T-helper 2 cell treated with Interferon-gamma antibody and Interleukin-4, amounts not matched to agents 100 ng/mL and 5 ng/mL, for 36 hours (primary cell): ENCODE measurements around the gene RXRA. TPM values are rescaled to one million over a fixed set of nuclear protein-coding genes. Genes with fewer than 3 reads are reported as not detected.

Source experiments
- intact Hi-C: fragments of 100-400 bp; cut with micrococcal nuclease; formaldehyde crosslinking; loops from one replicate; pipeline ENCODE4 v1.15.1; 2023
- total RNA-seq: library from RNA; stranded (reverse); gene quantifications from 2 replicates; pipeline ENCODE4 v1.2.3, GENCODE V29; 2022

The RXRA gene
- total RNA-seq, 1 donor from 2014 or later = 6.6 TPM

GRCh38 chr9:134411440-134412297, 85.4 kb downstream of the RXRA start:
- intact Hi-C loops = no loop called here

GRCh38 chr9:134412298-134412711, 86.0 kb downstream of the RXRA start:
- intact Hi-C loops = no loop called here

DNA sequence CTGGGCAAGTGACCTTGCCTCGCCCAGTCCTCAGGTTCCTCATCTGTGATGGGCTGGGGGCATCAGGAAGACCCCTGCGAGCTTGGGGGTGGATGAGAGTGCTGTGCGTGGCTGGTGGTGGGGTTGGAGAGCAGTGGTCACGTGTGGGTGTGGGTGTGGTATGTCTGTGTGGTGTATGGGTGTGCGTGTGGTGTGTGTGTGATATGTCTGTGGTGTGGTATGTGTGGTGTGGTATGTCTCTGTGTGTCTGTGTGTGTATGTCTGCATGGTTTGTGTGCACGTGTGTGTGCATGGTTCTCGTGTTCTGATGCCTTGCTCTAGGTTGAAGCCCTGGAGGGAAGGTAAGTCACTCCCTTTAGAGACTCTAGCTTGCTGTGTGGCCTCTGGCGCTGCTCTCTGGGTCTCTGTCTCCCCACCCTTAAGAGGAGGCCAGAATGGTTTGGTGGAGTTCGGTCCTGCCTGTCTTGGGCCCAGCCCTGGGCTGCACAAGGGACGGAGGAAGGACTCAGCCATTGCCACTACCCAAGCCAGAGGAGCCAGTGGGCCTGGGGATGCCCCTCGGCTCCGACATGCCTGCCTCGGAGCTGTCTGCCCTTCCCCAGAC, 87.0 kb downstream of the RXRA start:
- intact Hi-C loops = no loop called here

DNA sequence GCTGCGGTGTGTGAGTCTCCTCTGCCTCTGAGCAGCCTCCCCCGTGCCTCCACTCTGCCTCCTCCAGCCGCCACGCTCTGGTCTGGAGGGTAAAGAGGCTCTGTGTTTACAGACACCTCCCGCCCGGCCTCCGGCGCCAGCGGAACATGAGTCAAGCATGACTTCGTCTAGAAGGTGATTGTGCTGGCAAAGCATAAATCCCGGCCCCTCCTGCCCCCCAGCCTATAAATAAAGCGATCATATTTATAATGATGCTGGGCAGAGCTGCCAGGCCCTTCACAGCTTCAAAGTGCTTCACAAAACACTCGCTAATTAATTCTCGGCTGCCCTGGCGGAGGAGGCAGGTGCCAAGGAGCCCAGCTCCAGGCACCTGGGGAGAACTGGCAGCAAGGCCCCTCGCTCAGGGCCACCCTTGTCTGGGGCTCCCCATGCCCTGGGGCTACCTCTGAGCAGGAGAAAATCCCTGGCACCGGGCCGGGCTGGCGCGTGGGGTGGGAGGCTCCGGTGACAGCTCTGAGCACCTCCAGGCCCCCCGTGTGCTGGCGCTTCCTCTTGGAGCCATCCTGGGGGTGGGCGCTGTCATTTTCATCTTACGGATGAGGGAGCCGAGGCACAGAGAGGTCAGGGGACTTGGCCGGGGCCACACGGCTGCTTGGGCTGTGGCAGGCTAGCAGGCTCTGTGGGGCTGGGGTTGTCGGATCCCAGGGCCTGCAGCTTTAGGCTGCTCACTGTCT, 87.8 kb downstream of the RXRA start:
- intact Hi-C loops = no loop called here

DNA sequence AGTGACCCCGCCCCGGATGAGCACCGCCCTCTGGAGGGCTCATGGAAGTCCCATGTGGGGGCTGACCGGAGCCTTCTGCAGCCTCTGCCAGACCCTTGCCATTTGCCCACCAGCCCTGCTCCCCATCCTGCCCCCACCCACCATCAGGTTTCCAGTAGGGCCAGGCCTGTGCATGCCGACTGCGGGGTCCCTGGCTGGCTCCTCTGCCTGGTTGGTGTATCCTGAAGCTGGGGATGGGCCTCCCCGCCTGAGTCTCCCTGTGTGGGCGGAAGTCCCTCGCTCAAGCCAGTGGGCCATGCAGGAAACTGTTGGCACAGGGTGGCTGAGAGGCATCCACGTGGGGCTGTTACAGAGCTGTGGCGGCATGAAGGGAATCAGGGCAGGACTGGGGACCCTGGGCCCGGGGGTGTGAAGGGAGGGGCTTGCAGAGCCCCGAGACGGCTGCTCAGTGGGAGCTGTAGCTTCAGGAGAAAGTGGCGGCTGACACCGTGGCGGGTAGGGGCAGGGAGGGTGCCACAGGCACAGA, 88.7 kb downstream of the RXRA start:
- intact Hi-C loops = no loop called here

- intact Hi-C loops = no loop called here
Observed at GRCh38 chr9:134416385-134417015, 90.2 kb downstream of the RXRA start.

- intact Hi-C loops = no loop called here
Observed at GRCh38 chr9:134418354-134418753, 92.1 kb downstream of the RXRA start.

DNA sequence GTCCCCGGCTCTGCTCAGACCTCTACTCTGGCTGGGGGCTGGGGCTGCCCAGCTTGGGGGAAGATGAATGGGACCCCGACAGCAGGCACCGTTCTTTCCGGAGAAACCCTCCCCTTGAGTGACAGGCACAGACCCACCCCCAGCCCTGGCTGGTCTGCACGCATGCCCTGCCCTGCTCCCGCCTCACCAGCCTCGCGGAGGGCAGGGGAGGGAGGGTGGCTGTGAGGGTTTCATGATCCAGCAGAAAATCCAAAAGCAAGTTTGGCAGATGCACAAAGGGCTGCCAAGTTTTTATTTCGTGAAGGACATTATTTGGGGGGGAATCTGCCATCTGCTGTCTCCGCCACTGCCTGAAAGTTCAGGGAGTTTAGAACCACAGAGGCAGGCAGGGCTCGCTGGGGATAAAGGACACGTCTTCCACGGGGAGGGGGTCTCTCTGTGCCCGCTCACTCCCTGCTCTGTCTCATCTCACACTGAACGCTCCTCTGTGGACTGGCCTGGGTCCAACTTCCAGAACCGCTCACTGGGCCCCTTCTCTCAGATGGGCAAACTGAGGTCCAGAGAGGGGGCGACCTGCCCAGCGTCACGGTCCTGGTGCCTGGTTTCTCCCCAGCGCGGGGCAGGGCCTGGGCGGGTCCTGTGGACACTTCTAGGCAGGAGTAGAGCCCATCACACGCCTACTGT, 92.9 kb downstream of the RXRA start:
- intact Hi-C loops = no loop called here

- intact Hi-C loops = no loop called here
Observed at GRCh38 chr9:134419684-134420076, 93.4 kb downstream of the RXRA start.

DNA sequence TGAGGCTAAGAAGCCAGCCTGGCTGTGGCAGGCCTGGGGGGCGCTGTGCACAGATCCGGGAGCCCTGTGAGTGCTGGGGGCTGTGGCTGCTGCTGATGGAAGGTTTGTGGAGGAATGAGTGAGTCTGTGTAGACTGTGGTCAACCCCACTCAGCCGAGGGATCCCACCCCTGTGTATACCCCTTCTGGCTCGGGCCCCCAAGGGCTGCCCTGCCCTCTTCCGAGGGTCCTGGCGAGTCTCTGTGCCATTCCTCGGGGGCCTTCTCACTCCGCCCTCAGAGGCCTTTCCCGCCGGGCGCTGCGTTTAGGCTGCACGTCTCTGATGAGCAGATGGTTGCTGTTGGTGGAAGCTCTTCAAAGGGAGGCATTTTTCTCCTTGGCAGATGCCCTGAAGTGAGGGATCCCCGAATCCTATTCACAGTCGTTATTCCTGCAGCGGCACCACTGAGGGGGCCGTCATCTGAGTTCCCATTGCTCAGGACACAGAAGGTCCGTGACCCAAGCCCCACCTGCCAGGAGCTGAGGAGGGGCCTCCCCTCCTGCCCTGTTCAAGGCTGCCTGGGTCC, 94.1 kb downstream of the RXRA start:
- intact Hi-C loops = no loop called here

- intact Hi-C loops = no loop called here
Observed at GRCh38 chr9:134420974-134421432, 94.7 kb downstream of the RXRA start.

DNA sequence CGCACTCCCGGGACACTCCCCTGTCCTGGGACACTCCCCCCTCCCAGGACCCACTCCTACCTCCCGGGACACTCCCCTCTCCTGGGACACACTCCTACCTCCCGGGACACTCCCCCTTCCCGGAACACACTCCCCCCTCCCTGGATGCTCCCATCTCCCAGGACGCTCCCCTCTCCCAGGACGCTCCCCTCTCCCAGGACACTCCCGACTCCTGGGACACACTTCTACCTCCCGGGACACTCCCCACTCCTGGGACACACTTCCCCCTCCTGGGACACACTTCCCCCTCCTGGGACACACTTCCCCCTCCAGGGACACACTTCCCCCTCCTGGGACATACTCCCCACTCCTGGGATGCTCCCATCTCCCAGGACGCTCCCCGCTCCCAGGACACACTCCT, 95.6 kb downstream of the RXRA start:
- intact Hi-C loops = no loop called here

- intact Hi-C loops = no loop called here
Observed at GRCh38 chr9:134422301-134423090, 96.2 kb downstream of the RXRA start.

- intact Hi-C loops = no loop called here
Observed at GRCh38 chr9:134423166-134423565, 96.9 kb downstream of the RXRA start.

DNA sequence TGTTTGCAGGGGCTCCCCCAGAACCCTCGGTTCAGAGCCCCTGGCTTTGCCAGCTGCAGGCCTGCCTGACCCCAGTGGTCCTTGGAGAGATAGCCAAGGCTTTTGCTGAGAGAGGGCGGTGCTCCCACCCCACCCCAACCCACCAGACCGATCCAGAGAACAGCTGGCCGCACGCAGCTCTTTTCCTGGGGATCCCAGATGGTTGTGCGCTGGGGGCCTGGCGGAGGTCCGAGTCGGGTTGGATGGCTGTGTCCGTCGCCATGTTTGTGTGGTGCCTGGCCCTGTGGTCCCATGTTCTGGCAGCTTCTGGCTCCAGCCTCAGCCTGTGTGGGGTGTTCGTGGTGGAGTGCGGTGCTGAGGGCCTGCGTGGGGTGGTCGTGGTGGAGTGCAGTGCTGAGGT, 97.5 kb downstream of the RXRA start:
- intact Hi-C loops = no loop called here

DNA sequence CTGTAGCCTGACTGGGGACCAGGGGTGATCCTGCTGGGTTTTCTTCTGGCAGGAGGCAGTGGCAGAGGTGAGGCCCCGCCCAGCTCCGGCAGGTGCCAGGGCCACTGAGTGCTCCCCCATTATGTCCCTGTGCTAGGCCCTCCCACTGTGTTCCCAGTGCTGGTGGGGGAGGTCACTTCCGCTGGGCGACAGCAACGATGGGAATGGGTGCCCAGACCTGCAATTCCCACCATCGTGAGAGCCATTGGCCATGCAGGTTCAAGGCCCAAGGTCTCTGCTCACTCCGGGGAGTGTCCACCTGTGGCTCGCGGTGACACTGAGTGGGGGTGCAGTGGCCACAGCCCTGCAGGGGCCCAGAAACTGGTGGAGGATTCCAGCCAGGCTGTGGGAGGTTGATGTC, 98.6 kb downstream of the RXRA start:
- intact Hi-C loops = no loop called here

- intact Hi-C loops = no loop called here
Observed at GRCh38 chr9:134425401-134425800, 99.1 kb downstream of the RXRA start.

DNA sequence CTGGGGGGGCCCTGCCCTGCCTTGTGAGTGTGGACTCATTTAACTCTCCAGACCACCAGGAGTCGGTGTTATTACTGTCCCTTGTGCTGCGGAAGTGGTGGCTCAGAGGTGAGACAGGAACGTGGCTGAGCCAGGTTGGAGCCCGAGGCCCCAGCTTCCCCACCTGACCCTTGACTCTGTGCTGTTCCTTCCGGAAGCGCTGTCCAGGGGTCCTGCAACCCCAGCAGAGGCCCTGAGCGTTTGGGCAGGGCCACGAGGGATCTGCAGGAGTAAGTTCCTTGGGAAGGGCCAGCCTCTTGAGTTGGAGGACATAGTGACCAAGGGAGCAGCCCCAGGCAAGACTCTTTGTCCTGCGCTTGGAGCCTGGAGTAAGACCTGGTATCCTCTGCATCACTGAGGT, 99.6 kb downstream of the RXRA start:
- intact Hi-C loops = no loop called here

DNA sequence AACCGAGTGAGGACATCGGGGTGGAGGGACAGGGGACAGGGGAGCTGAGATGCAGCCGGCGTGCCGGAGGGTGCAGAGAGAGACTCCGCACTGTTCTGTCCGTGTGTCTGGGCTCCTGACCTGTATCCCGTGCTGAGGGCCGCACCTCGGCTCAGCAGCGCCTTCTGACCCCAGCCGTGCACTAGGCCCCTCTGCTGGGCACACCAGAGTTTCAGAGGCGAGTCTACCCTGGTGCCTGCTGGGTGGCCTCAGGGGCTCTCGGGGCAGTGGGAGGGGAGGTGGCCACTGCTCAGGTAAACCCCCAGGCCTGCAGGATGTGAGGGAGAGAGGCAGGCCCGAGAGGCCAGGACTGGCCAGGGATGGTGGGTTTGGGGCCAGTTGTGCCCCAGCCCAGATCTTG, 100.2 kb downstream of the RXRA start:
- intact Hi-C loops = no loop called here
